ENCODE measurements around the gene ACER3. TPM values are rescaled to one million over a fixed set of nuclear protein-coding genes. Genes with fewer than 3 reads are reported as not detected.

Gene ACER3
- total and polyA plus RNA-seq, 7 donors, result 5.6 to 13.2 (median 9.4) TPM

DNA sequence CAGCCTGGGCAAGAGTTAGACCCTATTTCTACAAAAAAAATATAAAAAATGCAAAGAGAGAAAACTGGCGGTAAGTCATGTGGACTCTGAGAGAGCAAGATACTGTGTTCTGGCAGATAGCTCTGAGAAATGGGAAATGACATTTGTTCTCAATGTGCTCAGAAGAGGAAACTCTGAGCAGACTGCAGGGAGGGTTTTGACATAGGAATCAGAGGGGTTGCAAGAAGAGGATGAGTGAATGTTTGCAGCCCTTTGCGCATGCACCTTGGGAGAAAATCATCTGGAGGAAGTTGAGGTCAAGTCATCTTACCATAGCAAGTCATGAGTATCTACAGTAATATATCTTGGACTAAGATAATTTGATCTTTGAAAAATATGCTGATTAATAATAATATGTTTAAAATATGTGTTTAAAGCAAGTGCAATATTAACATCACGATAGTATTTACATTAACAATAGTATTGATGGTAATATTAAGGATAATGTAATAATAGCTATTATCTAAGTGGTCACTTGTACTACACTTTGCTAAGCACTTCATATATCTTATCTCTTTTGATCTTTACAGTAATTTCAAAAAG lies 2.6 kb downstream of the ACER3 start:
- no peaks in the 10 kb centered on the region for H3K27me3 ChIP-seq
- WGBS, 2 donors, result 74 to 93% methylated on average over 3 of the region's 3 CpGs
- TF ChIP-seq POLR2A (IDR thresholded peaks at IDR 0.05) (no peak), EP300 (IDR thresholded peaks at IDR 0.05) (no peak), POLR2AphosphoS5 (IDR thresholded peaks at IDR 0.05) (no peak)
- TF ChIP-seq, protein P1, sequence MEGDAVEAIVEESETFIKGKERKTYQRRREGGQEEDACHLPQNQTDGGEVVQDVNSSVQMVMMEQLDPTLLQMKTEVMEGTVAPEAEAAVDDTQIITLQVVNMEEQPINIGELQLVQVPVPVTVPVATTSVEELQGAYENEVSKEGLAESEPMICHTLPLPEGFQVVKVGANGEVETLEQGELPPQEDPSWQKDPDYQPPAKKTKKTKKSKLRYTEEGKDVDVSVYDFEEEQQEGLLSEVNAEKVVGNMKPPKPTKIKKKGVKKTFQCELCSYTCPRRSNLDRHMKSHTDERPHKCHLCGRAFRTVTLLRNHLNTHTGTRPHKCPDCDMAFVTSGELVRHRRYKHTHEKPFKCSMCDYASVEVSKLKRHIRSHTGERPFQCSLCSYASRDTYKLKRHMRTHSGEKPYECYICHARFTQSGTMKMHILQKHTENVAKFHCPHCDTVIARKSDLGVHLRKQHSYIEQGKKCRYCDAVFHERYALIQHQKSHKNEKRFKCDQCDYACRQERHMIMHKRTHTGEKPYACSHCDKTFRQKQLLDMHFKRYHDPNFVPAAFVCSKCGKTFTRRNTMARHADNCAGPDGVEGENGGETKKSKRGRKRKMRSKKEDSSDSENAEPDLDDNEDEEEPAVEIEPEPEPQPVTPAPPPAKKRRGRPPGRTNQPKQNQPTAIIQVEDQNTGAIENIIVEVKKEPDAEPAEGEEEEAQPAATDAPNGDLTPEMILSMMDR (IDR thresholded peaks at IDR 0.05), result no peak
- H3K27ac ChIP-seq, result no peak overlapping the region
- intact Hi-C loops (cut with DNase I), result loop anchor here (5.0 kb wide), 2 partner anchors 56 to 549 kb away; no protein-coding TSS in a partner anchor
- H3K4me3 ChIP-seq, result no peak overlapping the region
- no peak for DNase-seq
- no peaks in the 10 kb centered on the region for H3K36me3 ChIP-seq
- H3K4me1 ChIP-seq, result peaks cover 0 to 21% (median 12%) of the 10 kb centered on the region in 4 donors
- H3K9me3 ChIP-seq, result no peaks in the 10 kb centered on the region

DNA sequence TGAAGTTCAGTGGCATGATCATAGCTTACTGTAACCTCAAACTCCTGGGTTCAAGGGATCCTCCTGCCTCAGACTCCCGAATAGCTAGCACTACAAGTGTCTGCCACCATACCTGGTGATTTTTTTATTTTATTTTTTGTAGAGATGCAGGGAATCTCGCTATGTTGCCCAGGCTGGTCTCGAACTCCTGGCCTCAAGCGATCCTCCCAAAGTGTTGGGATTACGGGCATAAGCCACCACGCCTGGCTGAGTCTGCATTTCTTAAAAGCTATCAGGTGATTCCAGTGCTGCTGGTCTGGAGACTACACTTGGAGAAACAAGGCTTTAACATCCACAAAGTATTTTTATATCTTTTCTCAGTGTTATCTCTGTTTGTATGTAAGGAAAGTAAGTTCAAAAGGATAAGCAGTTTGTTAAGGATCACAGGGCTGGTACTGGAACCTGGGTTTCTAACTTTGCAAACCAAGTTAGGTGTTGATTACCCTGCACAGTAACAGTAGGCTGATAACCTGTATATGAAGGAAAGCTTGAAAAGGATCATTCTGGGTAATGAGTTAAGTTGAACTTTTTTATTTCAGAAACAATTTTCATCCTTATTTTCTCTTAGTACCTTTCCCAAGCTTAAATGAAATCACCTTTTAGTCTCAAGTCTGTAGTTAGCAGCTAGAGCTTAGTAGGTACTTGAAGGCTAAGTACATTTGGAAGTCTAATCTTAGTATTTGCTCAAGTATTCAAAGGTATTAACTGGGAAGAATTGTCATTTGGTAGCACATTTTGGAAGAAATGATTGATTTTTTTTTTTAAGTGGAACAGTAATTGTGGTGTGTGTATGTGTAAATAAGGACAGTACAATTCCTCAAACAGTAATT lies 12.5 kb downstream of the ACER3 start:
- Histone ChIP-seq H3K4me1 (no peaks in the 10 kb centered on the region), H3K27ac (no peak overlapping the region), H3K27me3 (no peaks in the 10 kb centered on the region), H3K4me3 (no peak overlapping the region), H3K9me3 (no peaks in the 10 kb centered on the region), H3K36me3 (no peaks in the 10 kb centered on the region)
- 96 to 98% methylated on average over 6 of the region's 6 CpGs for WGBS, 2 donors
- intact Hi-C loops (cut with DNase I), result no loop called here
- no peak for DNase-seq
- TF ChIP-seq, protein P1 (IDR thresholded peaks at IDR 0.05), result no peak
- TF ChIP-seq POLR2A (IDR thresholded peaks at IDR 0.05) (no peak), POLR2AphosphoS5 (IDR thresholded peaks at IDR 0.05) (no peak), EP300 (IDR thresholded peaks at IDR 0.05) (no peak)

GRCh38 chr11:76878014-76878413 lies 17.3 kb downstream of the ACER3 start:
- 92% methylated on average over 2 of the region's 2 CpGs for whole genome bisulfite sequencing, 2 donors
- TF ChIP-seq EP300 (IDR thresholded peaks at IDR 0.05) (no peak), POLR2A (IDR thresholded peaks at IDR 0.05) (no peak), POLR2AphosphoS5 (IDR thresholded peaks at IDR 0.05) (no peak)
- TF ChIP-seq, protein P1 (IDR thresholded peaks at IDR 0.05), result no peak
- no peaks in the 10 kb centered on the region for H3K9me3 ChIP-seq
- DNase-seq, result no peak
- H3K27me3 ChIP-seq, result no peaks in the 10 kb centered on the region
- H3K4me3 ChIP-seq, result no peak overlapping the region
- H3K4me1 ChIP-seq, result no peaks in the 10 kb centered on the region
- intact Hi-C loops (cut with DNase I), result no loop called here
- no peaks in the 10 kb centered on the region for H3K36me3 ChIP-seq
- no peak overlapping the region for H3K27ac ChIP-seq

DNA sequence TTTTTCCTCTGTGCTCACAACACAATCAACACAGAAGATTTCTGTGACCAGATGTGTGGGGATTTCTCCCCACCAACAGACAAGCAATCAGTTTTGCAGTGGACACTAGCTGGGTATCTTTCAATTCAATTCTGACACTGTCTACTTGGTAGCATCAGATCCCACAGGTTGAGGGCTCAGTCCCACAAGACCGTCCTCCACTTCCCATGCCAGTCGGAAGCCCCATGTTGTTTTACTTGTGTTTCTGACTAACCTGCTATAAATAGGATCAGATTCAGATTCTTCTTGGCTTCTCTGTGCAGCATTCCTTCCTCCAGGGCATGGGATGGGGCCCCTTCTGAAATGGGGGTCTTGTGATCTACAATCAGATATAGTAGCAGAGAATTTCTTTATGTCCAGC lies 19.6 kb downstream of the ACER3 start:
- no peak for TF ChIP-seq POLR2A (IDR thresholded peaks at IDR 0.05)
- TF ChIP-seq POLR2AphosphoS5 (IDR thresholded peaks at IDR 0.05), result no peak
- no peak overlapping the region for H3K27ac ChIP-seq
- H3K36me3 ChIP-seq, result no peaks in the 10 kb centered on the region
- H3K9me3 ChIP-seq, result no peaks in the 10 kb centered on the region
- peaks cover 0 to 1% (median 0%) of the 10 kb centered on the region in 4 donors for H3K4me1 ChIP-seq
- H3K27me3 ChIP-seq, result no peaks in the 10 kb centered on the region
- no peak overlapping the region for H3K4me3 ChIP-seq
- DNase-seq, result no peak
- 85 to 91% methylated on average over 2 of the region's 2 CpGs for WGBS, 2 donors
- intact Hi-C loops (cut with DNase I), result no loop called here

DNA sequence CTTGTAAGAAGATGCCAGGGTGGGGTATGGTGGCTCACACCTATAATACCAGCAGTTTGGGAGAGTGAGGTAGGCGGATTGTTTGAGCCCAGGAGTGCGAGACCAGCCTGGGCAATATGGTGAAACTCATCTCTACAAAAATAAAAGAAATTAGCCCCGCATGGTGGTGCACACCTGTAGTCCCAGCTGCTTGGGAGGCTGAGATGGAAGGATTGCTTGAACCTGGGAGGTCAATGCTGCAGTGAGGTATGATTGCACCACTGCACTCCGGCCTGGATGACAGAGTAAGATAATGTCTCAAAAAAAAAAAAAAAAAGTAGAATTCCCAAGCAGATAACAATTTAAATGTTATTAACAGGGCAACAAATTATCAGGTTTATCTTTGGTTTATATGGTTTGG lies 20.2 kb downstream of the ACER3 start:
- intact Hi-C loops (cut with DNase I), result no loop called here
- H3K4me1 ChIP-seq, result peaks cover 0 to 6% (median 0%) of the 10 kb centered on the region in 4 donors
- 98 to 99% methylated on average over 4 of the region's 4 CpGs for WGBS, 2 donors
- H3K9me3 ChIP-seq, result no peaks in the 10 kb centered on the region
- no peak overlapping the region for H3K27ac ChIP-seq
- H3K27me3 ChIP-seq, result no peaks in the 10 kb centered on the region
- DNase-seq, result no peak
- H3K36me3 ChIP-seq, result no peaks in the 10 kb centered on the region
- no peak for TF ChIP-seq POLR2AphosphoS5 (IDR thresholded peaks at IDR 0.05)
- TF ChIP-seq POLR2A (IDR thresholded peaks at IDR 0.05), result no peak
- TF ChIP-seq EP300 (IDR thresholded peaks at IDR 0.05), result no peak
- TF ChIP-seq, protein P1 (IDR thresholded peaks at IDR 0.05), result no peak
- no peak overlapping the region for H3K4me3 ChIP-seq

Data from sigmoid colon (tissue), 7 donors.